Measurements from ENCODE around the gene TCHP.

DNA sequence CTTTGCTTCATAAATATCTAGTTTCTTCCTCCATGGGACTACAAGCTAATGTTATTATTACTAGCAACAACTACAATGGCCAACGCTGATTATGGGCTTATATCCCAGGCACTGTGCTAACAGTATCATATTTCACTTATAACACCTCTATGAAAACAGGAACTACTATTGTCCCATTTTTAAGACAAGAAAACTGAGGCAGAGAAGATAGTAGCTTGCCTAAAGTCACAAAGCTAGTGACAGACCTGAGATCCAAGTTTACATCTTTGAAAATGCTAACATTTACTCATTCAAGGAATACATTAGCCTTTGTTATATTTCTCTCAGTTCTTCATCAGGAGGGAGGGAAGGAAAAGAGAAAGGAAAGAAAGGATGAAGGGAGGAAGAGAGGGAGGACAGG, 63.3 kb downstream of the TCHP start:
- TF ChIP-seq, protein P1, sequence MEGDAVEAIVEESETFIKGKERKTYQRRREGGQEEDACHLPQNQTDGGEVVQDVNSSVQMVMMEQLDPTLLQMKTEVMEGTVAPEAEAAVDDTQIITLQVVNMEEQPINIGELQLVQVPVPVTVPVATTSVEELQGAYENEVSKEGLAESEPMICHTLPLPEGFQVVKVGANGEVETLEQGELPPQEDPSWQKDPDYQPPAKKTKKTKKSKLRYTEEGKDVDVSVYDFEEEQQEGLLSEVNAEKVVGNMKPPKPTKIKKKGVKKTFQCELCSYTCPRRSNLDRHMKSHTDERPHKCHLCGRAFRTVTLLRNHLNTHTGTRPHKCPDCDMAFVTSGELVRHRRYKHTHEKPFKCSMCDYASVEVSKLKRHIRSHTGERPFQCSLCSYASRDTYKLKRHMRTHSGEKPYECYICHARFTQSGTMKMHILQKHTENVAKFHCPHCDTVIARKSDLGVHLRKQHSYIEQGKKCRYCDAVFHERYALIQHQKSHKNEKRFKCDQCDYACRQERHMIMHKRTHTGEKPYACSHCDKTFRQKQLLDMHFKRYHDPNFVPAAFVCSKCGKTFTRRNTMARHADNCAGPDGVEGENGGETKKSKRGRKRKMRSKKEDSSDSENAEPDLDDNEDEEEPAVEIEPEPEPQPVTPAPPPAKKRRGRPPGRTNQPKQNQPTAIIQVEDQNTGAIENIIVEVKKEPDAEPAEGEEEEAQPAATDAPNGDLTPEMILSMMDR (conservative IDR thresholded peaks at IDR 0.05; ENCODE audit: low read length): no peak
- TF ChIP-seq EZH2phosphoT487 (IDR thresholded peaks at IDR 0.05; ENCODE audit: borderline replicate concordance): no peak
